HepG2 (cell line): ENCODE measurements around the gene AGER. TPM values are rescaled to one million over a fixed set of nuclear protein-coding genes. Genes with fewer than 3 reads are reported as not detected.
A peak's percentile ranks its signal among the peaks of the same experiment; 100 is the strongest.

Experiments used
- ARNT ChIP-seq: fragments of 450-650 bp; IDR thresholded peaks from 2 replicates; pipeline ENCODE4 v1.6.1; 2017
- CCAR2 ChIP-seq: fragments of 200-400 bp; formaldehyde crosslinking; optimal IDR thresholded peaks from 2 replicates; pipeline ENCODE3; 2018; ENCODE audit warnings: low read depth, mild to moderate bottlenecking, low read length, moderate library complexity
- CEBPB ChIP-seq: IDR thresholded peaks from 2 replicates; pipeline ENCODE4 v1.6.1; 2011; ENCODE audit warnings: low read depth, low read length, improper control_type of control experiment, borderline replicate concordance
- CHCHD3 ChIP-seq: sonication (generic); formaldehyde crosslinking; IDR thresholded peaks from 2 replicates; pipeline ENCODE4 v1.8.0; 2022; ENCODE audit warnings: mild to moderate bottlenecking, missing genetic modification reagents, moderate library complexity
- ETV6 ChIP-seq: sonication (generic); formaldehyde crosslinking; conservative IDR thresholded peaks from 2 replicates; pipeline ENCODE4 v1.4.0; 2020; ENCODE audit warnings: missing genetic modification reagents
- ISX ChIP-seq: sonication (generic); formaldehyde crosslinking; conservative IDR thresholded peaks from 2 replicates; pipeline ENCODE4 v1.5.0; 2020; ENCODE audit warnings: missing genetic modification reagents
- KMT2A ChIP-seq: sonication (generic); formaldehyde crosslinking; IDR thresholded peaks from 2 replicates; pipeline ENCODE4 v1.4.0; 2020; ENCODE audit warnings: missing genetic modification reagents
- MLLT10 ChIP-seq: sonication (generic); formaldehyde crosslinking; IDR thresholded peaks from 2 replicates; pipeline ENCODE4 v1.4.0; 2020; ENCODE audit warnings: missing genetic modification reagents
- MLX ChIP-seq: IDR thresholded peaks from 2 replicates; pipeline ENCODE4 v1.6.1; 2016
- MTF1 ChIP-seq: sonication (generic); formaldehyde crosslinking; IDR thresholded peaks from 2 replicates; pipeline ENCODE4 v1.5.0; 2020; ENCODE audit warnings: missing genetic modification reagents
- RARA ChIP-seq: IDR thresholded peaks from 2 replicates; pipeline ENCODE4 v1.6.1; 2016; ENCODE audit warnings: missing genetic modification reagents, missing compliant biosample characterization
- TFDP2 ChIP-seq: sonication (generic); formaldehyde crosslinking; IDR thresholded peaks from 2 replicates; pipeline ENCODE4 v1.4.0; 2020; ENCODE audit warnings: missing genetic modification reagents
- WIZ ChIP-seq: sonication (generic); formaldehyde crosslinking; IDR thresholded peaks from 2 replicates; pipeline ENCODE4 v1.5.1; 2020; ENCODE audit warnings: mild to moderate bottlenecking, missing genetic modification reagents
- XBP1 ChIP-seq: sonication (generic); formaldehyde crosslinking; IDR thresholded peaks from 2 replicates; pipeline ENCODE4 v1.5.0; 2020; ENCODE audit warnings: missing genetic modification reagents
- ZC3H13 ChIP-seq: sonication (generic); formaldehyde crosslinking; IDR thresholded peaks from 2 replicates; pipeline ENCODE4 v1.8.1; 2023; ENCODE audit warnings: mild to moderate bottlenecking, missing genetic modification reagents, moderate library complexity
- ZFY ChIP-seq: sonication (generic); formaldehyde crosslinking; IDR thresholded peaks from 2 replicates; pipeline ENCODE4 v1.4.0; 2020; ENCODE audit warnings: missing genetic modification reagents
- ZNF136 ChIP-seq: sonication (generic); formaldehyde crosslinking; IDR thresholded peaks from 2 replicates; pipeline ENCODE4 v1.8.1; 2022; ENCODE audit warnings: low read depth, mild to moderate bottlenecking, moderate library complexity, missing genetic modification reagents
- ZNF350 ChIP-seq: sonication (generic); formaldehyde crosslinking; IDR thresholded peaks from 2 replicates; pipeline ENCODE4 v1.4.0; 2020; ENCODE audit warnings: mild to moderate bottlenecking, low read depth, missing genetic modification reagents, borderline replicate concordance
- ZNF383 ChIP-seq: sonication (generic); formaldehyde crosslinking; IDR thresholded peaks from 2 replicates; pipeline ENCODE4 v1.4.0; 2020; ENCODE audit warnings: missing genetic modification reagents, mild to moderate bottlenecking, borderline replicate concordance
- ZNF577 ChIP-seq: sonication (generic); formaldehyde crosslinking; IDR thresholded peaks from 2 replicates; pipeline ENCODE4 v1.4.0; 2020; ENCODE audit warnings: mild to moderate bottlenecking, low read depth, missing genetic modification reagents, borderline replicate concordance
- ZNF674 ChIP-seq: sonication (generic); formaldehyde crosslinking; IDR thresholded peaks from 2 replicates; pipeline ENCODE4 v1.5.0; 2020; ENCODE audit warnings: low read depth, mild to moderate bottlenecking, missing genetic modification reagents
- ZNF772 ChIP-seq: sonication (generic); formaldehyde crosslinking; IDR thresholded peaks from 2 replicates; pipeline ENCODE4 v1.5.0; 2020; ENCODE audit warnings: mild to moderate bottlenecking, missing genetic modification reagents
- ZNF775 ChIP-seq: sonication (generic); formaldehyde crosslinking; IDR thresholded peaks from 2 replicates; pipeline ENCODE4 v1.4.0; 2020; ENCODE audit warnings: missing genetic modification reagents, mild to moderate bottlenecking, moderate library complexity, borderline replicate concordance
- polyA plus RNA-seq, 8 experiments: library from polyadenylated mRNA; depleted of rRNA in 3 of 8; stranded (reverse) in 7 of 8; unstranded in 1 of 8; fragments of >200 nt; fragmentation: Illumina TruSeq in 4 of 8; extraction: Trizol in 4 of 8; gene quantifications; 2 replicates each; pipeline versions ENCODE4 v1.2.1 to v1.2.3, GENCODE V29; 2011 to 2016; ENCODE audit warnings: low read depth in 4 of 8, missing spikeins in 1 of 8, mixed read lengths in 1 of 8; ENCODE audit not compliant: insufficient read depth in 1 of 8
- total RNA-seq, 5 experiments: library from RNA; depleted of rRNA; stranded (reverse); fragments of >200 nt; fragmentation: Illumina TruSeq; extraction: Trizol; gene quantifications; 2 replicates each; pipeline ENCODE4 v1.2.3, GENCODE V29; 2016; ENCODE audit warnings: low read depth in 1 of 5
- TF ChIP-seq, protein P1 (sequence below): sonication (generic); formaldehyde crosslinking; IDR thresholded peaks from 2 replicates; pipeline ENCODE4 v1.8.0; 2022; ENCODE audit warnings: mild to moderate bottlenecking, missing genetic modification reagents, moderate library complexity
- TF ChIP-seq, protein P2 (sequence below): sonication (generic); formaldehyde crosslinking; IDR thresholded peaks from 2 replicates; pipeline ENCODE4 v1.4.0; 2020; ENCODE audit warnings: low read depth, mild to moderate bottlenecking, missing genetic modification reagents
- TF ChIP-seq, protein P3 (sequence below): sonication (generic); formaldehyde crosslinking; IDR thresholded peaks from 2 replicates; pipeline ENCODE4 v1.9.0; 2022; ENCODE audit warnings: missing genetic modification reagents, mild to moderate bottlenecking, borderline replicate concordance

Gene AGER
- total and polyA plus RNA-seq, 2 of the 13 experiments (the other 11 are each of a cell fraction or from before 2014, with no cell fraction given) = 1.9 to 5.1 TPM

DNA sequence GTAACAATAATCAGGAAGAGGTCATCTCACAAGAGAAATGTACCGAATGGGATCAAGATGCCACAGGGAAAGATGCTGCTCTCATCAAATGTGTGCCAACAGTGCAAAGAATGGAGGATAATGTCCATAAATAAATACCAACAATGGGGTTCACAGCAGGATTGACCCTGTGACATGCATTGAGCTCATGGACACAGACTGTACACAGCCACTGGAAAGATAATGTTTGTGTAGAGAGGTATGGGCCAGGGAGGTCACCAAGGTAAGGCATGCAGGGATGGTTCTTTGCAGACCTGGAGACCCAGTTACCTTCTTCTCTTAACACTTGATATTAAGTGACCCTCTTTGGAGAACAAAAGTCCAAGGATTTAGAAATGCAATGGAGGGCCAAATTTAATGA is 9.6 kb downstream of the AGER start (continued):
- TF ChIP-seq TFDP2 (CRISPR knock-in tag) (no peak), MTF1 (CRISPR knock-in tag) (no peak), CHCHD3 (CRISPR knock-in tag) (no peak), KMT2A (CRISPR knock-in tag) (no peak), ZNF136 (CRISPR knock-in tag) (no peak), ZNF577 (CRISPR knock-in tag) (no peak), CEBPB (no peak), RARA (CRISPR knock-in tag) (peak; percentile 73), MLLT10 (no peak), ETV6 (CRISPR knock-in tag) (no peak), XBP1 (CRISPR knock-in tag) (no peak), ZNF674 (CRISPR knock-in tag) (no peak), CCAR2 (no peak), ISX (no peak), ARNT (no peak), WIZ (CRISPR knock-in tag) (no peak), ZC3H13 (CRISPR knock-in tag) (no peak), MLX (CRISPR knock-in tag) (peak; percentile 74; the same call in 1 of the 2 replicates), ZFY (CRISPR knock-in tag) (no peak), ZNF350 (CRISPR knock-in tag) (no peak), ZNF772 (CRISPR knock-in tag) (no peak), ZNF775 (CRISPR knock-in tag) (no peak), ZNF383 (CRISPR knock-in tag) (0 out of 2 replicates have a peak, but pooled peaks have one; percentile 7)
- TF ChIP-seq, protein P1, sequence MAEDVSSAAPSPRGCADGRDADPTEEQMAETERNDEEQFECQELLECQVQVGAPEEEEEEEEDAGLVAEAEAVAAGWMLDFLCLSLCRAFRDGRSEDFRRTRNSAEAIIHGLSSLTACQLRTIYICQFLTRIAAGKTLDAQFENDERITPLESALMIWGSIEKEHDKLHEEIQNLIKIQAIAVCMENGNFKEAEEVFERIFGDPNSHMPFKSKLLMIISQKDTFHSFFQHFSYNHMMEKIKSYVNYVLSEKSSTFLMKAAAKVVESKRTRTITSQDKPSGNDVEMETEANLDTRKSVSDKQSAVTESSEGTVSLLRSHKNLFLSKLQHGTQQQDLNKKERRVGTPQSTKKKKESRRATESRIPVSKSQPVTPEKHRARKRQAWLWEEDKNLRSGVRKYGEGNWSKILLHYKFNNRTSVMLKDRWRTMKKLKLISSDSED (CRISPR knock-in tag) = no peak
- TF ChIP-seq, protein P2, sequence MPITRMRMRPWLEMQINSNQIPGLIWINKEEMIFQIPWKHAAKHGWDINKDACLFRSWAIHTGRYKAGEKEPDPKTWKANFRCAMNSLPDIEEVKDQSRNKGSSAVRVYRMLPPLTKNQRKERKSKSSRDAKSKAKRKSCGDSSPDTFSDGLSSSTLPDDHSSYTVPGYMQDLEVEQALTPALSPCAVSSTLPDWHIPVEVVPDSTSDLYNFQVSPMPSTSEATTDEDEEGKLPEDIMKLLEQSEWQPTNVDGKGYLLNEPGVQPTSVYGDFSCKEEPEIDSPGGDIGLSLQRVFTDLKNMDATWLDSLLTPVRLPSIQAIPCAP = no peak
- TF ChIP-seq, protein P3, sequence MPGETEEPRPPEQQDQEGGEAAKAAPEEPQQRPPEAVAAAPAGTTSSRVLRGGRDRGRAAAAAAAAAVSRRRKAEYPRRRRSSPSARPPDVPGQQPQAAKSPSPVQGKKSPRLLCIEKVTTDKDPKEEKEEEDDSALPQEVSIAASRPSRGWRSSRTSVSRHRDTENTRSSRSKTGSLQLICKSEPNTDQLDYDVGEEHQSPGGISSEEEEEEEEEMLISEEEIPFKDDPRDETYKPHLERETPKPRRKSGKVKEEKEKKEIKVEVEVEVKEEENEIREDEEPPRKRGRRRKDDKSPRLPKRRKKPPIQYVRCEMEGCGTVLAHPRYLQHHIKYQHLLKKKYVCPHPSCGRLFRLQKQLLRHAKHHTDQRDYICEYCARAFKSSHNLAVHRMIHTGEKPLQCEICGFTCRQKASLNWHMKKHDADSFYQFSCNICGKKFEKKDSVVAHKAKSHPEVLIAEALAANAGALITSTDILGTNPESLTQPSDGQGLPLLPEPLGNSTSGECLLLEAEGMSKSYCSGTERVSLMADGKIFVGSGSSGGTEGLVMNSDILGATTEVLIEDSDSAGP (CRISPR knock-in tag) = no peak
